Fibroblast of peridontal ligament (primary cell): ENCODE measurements around the gene TRIM49D1.
"Not testable (repeated sequence)": the region's sequence is repeated elsewhere in the genome, so short reads cannot be mapped to it uniquely, and the experiment has no call there.

Experiments
- DNase-seq: peaks from one replicate; pipeline ENCODE4 v3.0.0-alpha.2; 2010; ENCODE audit errors: extremely low read depth

The TRIM49D1 gene

GRCh38 chr11:89922195-89922660 is at the start of gene TRIM49D1:
TSS of gene TRIM49D1 (minus strand) at chr11:89922245. CDS start at chr11:89917710, 4,535 bp downstream.
- no peak for DNase-seq

- DNase-seq, result not testable (repeated sequence)
These were observed 43.7 kb upstream of the TRIM49D1 start, which contains the start of gene TRIM64 for GRCh38 chr11:89965737-89966136. TSS of gene TRIM64 (plus strand) at chr11:89966037. CDS start at chr11:89968504, 2,467 bp downstream.

DNA sequence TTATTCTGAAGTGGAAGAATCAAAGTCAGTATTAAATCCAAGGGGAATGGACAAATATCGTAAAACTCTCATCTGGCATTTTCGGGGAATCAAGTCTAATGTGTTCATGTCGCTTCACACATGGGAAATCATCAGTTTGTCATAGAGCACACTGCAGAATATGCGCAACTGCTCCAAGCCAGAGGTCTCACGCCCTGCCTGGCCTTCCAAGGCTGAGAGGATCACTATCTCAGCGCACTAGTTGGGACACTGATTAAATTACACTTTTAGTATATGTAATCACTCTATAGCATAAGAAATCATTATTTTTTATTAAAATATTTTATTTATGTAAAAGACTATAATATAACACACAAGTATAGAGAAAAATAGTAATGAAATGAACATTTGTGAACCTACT is 38.8 kb upstream of the TRIM49D1 start:
- DNase-seq, result not testable (repeated sequence)

GRCh38 chr11:89923764-89924163 is 1.7 kb upstream of the TRIM49D1 start, which contains the start of gene TRIM49D2:
TSS of gene TRIM49D2 (plus strand) at chr11:89924064. CDS start at chr11:89926762, 2,698 bp downstream.
- not testable (repeated sequence) for DNase-seq

DNA sequence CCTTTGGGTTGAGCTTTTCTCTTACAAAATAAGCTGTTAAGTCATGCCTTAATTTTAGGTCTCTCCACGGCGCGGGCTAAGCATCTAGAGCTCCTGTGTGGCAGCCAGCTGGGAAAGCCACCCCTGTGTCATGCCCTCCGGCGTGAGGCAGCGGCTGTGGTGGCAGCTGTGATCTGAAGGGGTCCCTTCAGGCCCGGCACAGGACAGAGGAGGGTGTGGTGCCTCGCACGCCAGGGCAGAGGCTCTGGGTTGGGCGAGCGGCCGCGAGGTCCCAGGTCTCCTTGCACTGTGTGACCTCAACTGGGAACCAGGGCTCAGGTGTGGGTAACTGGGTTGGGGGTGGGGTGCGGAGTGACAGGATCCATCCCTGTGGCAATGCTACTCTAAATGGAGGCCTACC is 21.2 kb downstream of the TRIM49D1 start:
- not testable (repeated sequence) for DNase-seq

GRCh38 chr11:89893245-89893644 is 28.8 kb downstream of the TRIM49D1 start:
- not testable (repeated sequence) for DNase-seq

DNA sequence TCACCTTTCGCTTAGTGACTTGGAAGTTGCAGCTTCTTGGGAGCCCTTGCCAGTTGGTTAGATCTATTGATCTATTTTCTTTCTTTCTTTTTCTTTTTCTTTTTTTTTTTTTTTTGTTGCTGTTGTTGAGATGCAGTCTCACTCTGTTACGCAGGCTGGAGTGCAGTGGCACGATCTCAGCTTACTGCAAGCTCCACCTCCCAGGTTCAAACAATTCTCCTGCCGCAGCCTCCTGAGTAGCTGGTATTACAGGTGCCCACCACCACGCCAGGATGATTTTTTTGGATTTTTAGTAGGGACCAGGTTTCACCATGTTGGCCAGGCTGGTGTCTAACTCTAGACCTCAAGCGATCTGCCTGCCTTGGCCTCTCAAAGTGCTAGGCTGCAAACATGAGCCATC is 44.5 kb downstream of the TRIM49D1 start:
- not testable (repeated sequence) for DNase-seq

DNA sequence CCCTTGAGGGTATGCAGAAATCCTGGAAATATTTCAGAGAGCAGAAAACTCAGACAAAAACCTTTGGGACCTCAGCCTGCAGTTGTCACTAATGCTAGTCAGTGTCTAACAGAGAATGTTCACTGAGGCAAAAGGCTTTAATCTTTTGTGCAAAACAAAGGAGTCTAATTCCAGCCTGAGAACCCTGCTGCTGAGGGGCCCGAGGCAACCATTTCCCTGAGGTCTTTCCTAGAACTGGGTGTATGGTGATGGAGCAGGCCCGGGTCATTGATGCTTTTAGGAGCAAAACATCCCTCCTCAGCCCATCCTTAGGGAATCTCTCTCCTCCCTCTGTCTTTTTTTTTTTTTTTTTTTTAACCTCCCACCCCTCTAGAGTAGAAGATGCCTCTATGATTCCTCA is 49.5 kb downstream of the TRIM49D1 start:
- not testable (repeated sequence) for DNase-seq

DNA sequence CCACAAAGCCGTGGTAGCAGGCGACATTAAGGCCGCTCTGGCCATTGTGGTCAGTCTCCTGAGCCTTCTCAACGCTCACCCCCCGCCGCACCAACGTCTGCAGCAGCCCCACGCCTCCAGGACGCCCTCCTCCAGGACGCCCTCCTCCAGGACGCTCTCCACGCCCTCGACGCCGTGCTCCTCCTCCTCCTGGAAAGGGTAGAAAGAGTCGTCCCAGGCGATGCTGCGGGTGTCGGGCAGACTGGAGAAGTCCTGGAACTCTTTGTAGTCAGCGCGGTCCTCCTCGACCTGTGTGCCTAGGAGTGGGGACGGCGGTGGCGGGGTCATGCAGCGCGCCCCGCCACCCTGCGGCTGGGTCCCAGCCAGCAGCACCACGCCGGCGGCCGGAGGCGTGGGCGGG is 56.8 kb downstream of the TRIM49D1 start:
- not testable (repeated sequence) for DNase-seq

GRCh38 chr11:89863906-89864704 is 57.9 kb downstream of the TRIM49D1 start:
- DNase-seq, result not testable (repeated sequence)
